GM12878 (cell line): ENCODE data around the gene FAM193A. TPM values are rescaled to one million over a fixed set of nuclear protein-coding genes. Genes with fewer than 3 reads are reported as not detected.
A peak's percentile ranks its signal among the peaks of the same experiment; 100 is the strongest.

Experiments used
- ATAC-seq: fragments of 200-7000 bp; cut with Tn5 transposase; 3 replicates; pipeline ENCODE4 v1.9.1; 2020; ENCODE audit warnings: mild to moderate bottlenecking, moderate library complexity
- BruUV-seq: library from RNA; stranded (reverse); fragments of 400-500 nt; replicated peaks from 2 replicates; lab custom pipeline; 2021; lab: Mats Ljungman, UMichigan
- CTCF ChIA-PET: fragments of 300-600 bp; sonication (Branson Sonifier 250); formaldehyde crosslinking; extraction: SDS; loops from one replicate; lab custom pipeline; 2021; ENCODE audit warnings: inconsistent platforms; lab: Yijun Ruan, JAX
- POLR2A ChIA-PET: fragments of 350-600 bp; formaldehyde crosslinking; extraction: SDS; loops from one replicate; lab custom pipeline; 2021; ENCODE audit warnings: inconsistent platforms; lab: Charles Lee
- RAD21 ChIA-PET: fragments of 300-600 bp; sonication (Branson Sonifier 250); formaldehyde crosslinking; loops from one replicate; lab custom pipeline; 2023; ENCODE audit warnings: antibody characterized with exemption; ENCODE audit not compliant: unreplicated experiment; lab: Charles Lee
- SMC1A ChIA-PET: fragments of 300-600 bp; sonication (Branson Sonifier 250); formaldehyde crosslinking; loops from one replicate; lab custom pipeline; 2023; ENCODE audit not compliant: unreplicated experiment, uncharacterized antibody; lab: Charles Lee
- DNase-seq: peaks from one replicate; pipeline ENCODE4 v3.0.0-alpha.2; 2011; ENCODE audit warnings: low read depth, low spot score
- FAIRE-seq: peaks from 3 replicates; lab custom pipeline; 2011; peaks lifted over from hg19 to GRCh38; lab: Jason Lieb, UNC
- H2AFZ ChIP-seq: 2 replicates; pipeline ENCODE4 v1.6.0; 2011; ENCODE audit warnings: low read depth, low read length, control low read depth; ENCODE audit not compliant: control insufficient read depth
- H3K27ac ChIP-seq: 2 replicates; pipeline ENCODE4 v1.5.1; 2011; ENCODE audit warnings: control low read depth; ENCODE audit not compliant: control insufficient read depth, insufficient read depth
- H3K27me3 ChIP-seq, 2 experiments: replicated peaks in 1 of 2; 2 replicates each; pipeline versions ENCODE4 v1.6.0 to v1.6.1; 2011; ENCODE audit warnings: low read length in 1 of 2; ENCODE audit not compliant: control insufficient read depth in 2 of 2, insufficient read depth in 2 of 2
- H3K36me3 ChIP-seq, 2 experiments: 2 replicates each; pipeline ENCODE4 v1.5.1; 2011; ENCODE audit warnings: low read length in 1 of 2; ENCODE audit not compliant: control insufficient read depth in 2 of 2, insufficient read depth in 2 of 2
- H3K4me1 ChIP-seq: 2 replicates; pipeline ENCODE4 v1.6.1; 2011; ENCODE audit warnings: mild to moderate bottlenecking, low read length, moderate library complexity, mixed read lengths; ENCODE audit not compliant: control insufficient read depth, insufficient read depth
- H3K4me2 ChIP-seq: 2 replicates; pipeline ENCODE4 v1.6.0; 2011; ENCODE audit warnings: control low read depth; ENCODE audit not compliant: control insufficient read depth, insufficient read depth
- H3K4me3 ChIP-seq: fragments of 200-600 bp; sonication (generic); 2 replicates; pipeline ENCODE4 v1.5.1; 2016
- H3K79me2 ChIP-seq: 2 replicates; pipeline ENCODE4 v1.6.0; 2011; ENCODE audit warnings: low read length; ENCODE audit not compliant: control insufficient read depth, insufficient read depth
- H3K9ac ChIP-seq: 2 replicates; pipeline ENCODE4 v1.8.0; 2011; ENCODE audit warnings: low read length, control low read depth, mixed read lengths; ENCODE audit not compliant: control insufficient read depth, insufficient read depth
- H3K9me3 ChIP-seq: replicated peaks from 3 replicates; pipeline ENCODE4 v1.5.1; 2011; ENCODE audit warnings: mild to moderate bottlenecking, low read length; ENCODE audit not compliant: control insufficient read depth, insufficient read depth
- H4K20me1 ChIP-seq: 2 replicates; pipeline ENCODE4 v1.6.0; 2011; ENCODE audit not compliant: control insufficient read depth, insufficient read depth
- ASH2L ChIP-seq: fragments of 300-600, 200-600 bp; sonication (generic); IDR thresholded peaks from 2 replicates; pipeline ENCODE4 v1.6.1; 2017; ENCODE audit warnings: low read depth, mild to moderate bottlenecking, borderline replicate concordance
- FOXK2 ChIP-seq: fragments of 450-650 bp; IDR thresholded peaks from 2 replicates; pipeline ENCODE4 v1.6.1; 2017; ENCODE audit warnings: mild to moderate bottlenecking, moderate library complexity
- HDAC6 ChIP-seq: fragments of 200-600 bp; sonication (generic); IDR thresholded peaks from one replicate; pipeline ENCODE4 v1.8.0; 2017; ENCODE audit warnings: antibody characterized with exemption; ENCODE audit not compliant: unreplicated experiment
- IKZF1 ChIP-seq: fragments of 450-650 bp; conservative IDR thresholded peaks from 2 replicates; pipeline ENCODE4 v1.6.1; 2017; ENCODE audit warnings: antibody characterized with exemption, mild to moderate bottlenecking
- KLF5 ChIP-seq: fragments of 450-650 bp; IDR thresholded peaks from 2 replicates; pipeline ENCODE4 v1.6.1; 2014; ENCODE audit warnings: mild to moderate bottlenecking; ENCODE audit not compliant: partially characterized antibody
- POLR2AphosphoS2 ChIP-seq: IDR thresholded peaks from 2 replicates; pipeline ENCODE4 v1.6.1; 2011; ENCODE audit warnings: low read depth, mild to moderate bottlenecking, low read length, improper control_type of control experiment, moderate library complexity
- RELA ChIP-seq: fragments of 450-650 bp; IDR thresholded peaks from 2 replicates; pipeline ENCODE4 v1.8.0; 2014; ENCODE audit warnings: borderline replicate concordance; ENCODE audit not compliant: partially characterized antibody
- SIX5 ChIP-seq: IDR thresholded peaks from 2 replicates; pipeline ENCODE4 v1.6.1; 2011; ENCODE audit warnings: mild to moderate bottlenecking, low read depth, low read length, moderate library complexity; ENCODE audit not compliant: severe bottlenecking
- ZBTB33 ChIP-seq: fragments of 450-650 bp; IDR thresholded peaks from 2 replicates; pipeline ENCODE4 v1.6.1; 2017; ENCODE audit warnings: mild to moderate bottlenecking
- ZNF24 ChIP-seq: fragments of 450-650 bp; IDR thresholded peaks from 2 replicates; pipeline ENCODE4 v1.6.1; 2017; ENCODE audit warnings: antibody characterized with exemption, mild to moderate bottlenecking
- WGBS: methylation state at CpG from one replicate; pipeline ENCODE4 v1.1.6; 2016; ENCODE audit warnings: low lambda C conversion rate; ENCODE audit not compliant: insufficient replicate concordance, insufficient coverage; ENCODE audit errors: missing lambda C conversion rate; 5-methylcytosine and 5-hydroxymethylcytosine counted together
- in situ Hi-C: fragments of 300-500 bp; cut with MboI; formaldehyde crosslinking; loops from 9 replicates; pipeline ENCODE4 v1.14.3; 2018; ENCODE audit warnings: mixed read lengths
- intact Hi-C: fragments of 100-400 bp; cut with micrococcal nuclease; formaldehyde crosslinking; loops from one replicate; pipeline ENCODE4 v1.14.2; 2022; ENCODE audit not compliant: unreplicated experiment
- polyA plus RNA-seq, 11 experiments: library from polyadenylated mRNA; depleted of rRNA in 4 of 11; unstranded in 6 of 11; stranded (reverse) in 5 of 11; fragments of >200 nt; fragmentation: Nextera tagmentation in 4 of 11; fragmentation: Illumina TruSeq in 1 of 11; extraction: Ambion mirVana in 4 of 11; extraction: Trizol in 1 of 11; gene quantifications; 1 replicate in 1 of 11; 2 replicates in 10 of 11; pipeline versions ENCODE4 v1.2.1 to v1.2.3, GENCODE V29; 2011 to 2016; ENCODE audit warnings: inconsistent platforms in 2 of 11, missing spikeins in 2 of 11, low read depth in 1 of 11
- total RNA-seq, 4 experiments: library from RNA; depleted of rRNA in 3 of 4; stranded (reverse); fragments of >200 nt in 3 of 4; fragmentation: Illumina TruSeq in 1 of 4; extraction: Trizol in 1 of 4; gene quantifications; 2 replicates each; pipeline versions ENCODE4 v1.2.1 to v1.2.3, GENCODE V29; 2013 to 2021
- TF ChIP-seq, protein P1 (sequence below): fragments of 450-650 bp; IDR thresholded peaks from 2 replicates; pipeline ENCODE4 v1.6.1; 2017; ENCODE audit warnings: borderline replicate concordance

FAM193A gene
- total and polyA plus RNA-seq, 10 of the 15 experiments (the other 5 are each of a cell fraction or from before 2014, with no cell fraction given) = 0.52 to 23.3 (median 7.4) TPM

GRCh38 chr4:2767046-2767704 lies 230.7 kb downstream of the FAM193A start:
- no peak overlapping the region for H3K4me3 ChIP-seq
- WGBS = 75% methylated on average over 4 of the region's 5 CpGs
- H3K79me2 ChIP-seq = no peaks in the 10 kb centered on the region
- SMC1A ChIA-PET = interaction anchor here (1.0 to 1.7 kb wide), 2 partner anchors 143 to 187 kb away, joined by 4 read pairs; no protein-coding TSS in a partner anchor
- ATAC-seq = no peak
- H2AFZ ChIP-seq = no peak overlapping the region
- no peak for TF ChIP-seq KLF5
- peak; percentile 57; the same call in 1 of the 2 replicates for TF ChIP-seq ZNF24
- TF ChIP-seq, all 136 proteins: peak for 1
- Histone ChIP-seq H3K27me3 (no peaks in the 10 kb centered on the region), H3K9ac (no peak overlapping the region), H3K27ac (no peak overlapping the region), H3K36me3 (no peaks in the 10 kb centered on the region), H3K9me3 (no peaks in the 10 kb centered on the region), H4K20me1 (no peaks in the 10 kb centered on the region), H3K4me2 (no peak overlapping the region), H3K4me1 (peaks cover 22% of the 10 kb centered on the region)
- BruUV-seq = no TSS peak
- DNase-seq = no peak
- CTCF ChIA-PET = interaction anchor here (1.1 kb wide), 1 partner anchor 86 kb away, joined by 4 read pairs; no protein-coding TSS in a partner anchor
- POLR2A ChIA-PET = interaction anchor here (0.5 to 1.2 kb wide), 3 partner anchors 11 to 160 kb away, joined by 3 to 4 read pairs (median 3); partner anchors contain the start of gene TNIP2
- intact Hi-C loops (loop anchor here (10.0 kb wide), 1 partner anchor 278 kb away; no protein-coding TSS in a partner anchor), in situ Hi-C loops (loop anchor here (25.0 kb wide), 1 partner anchor 170 kb away; no protein-coding TSS in a partner anchor)
- RAD21 ChIA-PET = interaction anchor here (1.9 kb wide), 1 partner anchor 19 kb away, joined by 7 read pairs; no protein-coding TSS in a partner anchor
- no peak for FAIRE-seq

- H3K4me1 ChIP-seq = peaks cover 22% of the 10 kb centered on the region
- no peak overlapping the region for H2AFZ ChIP-seq
- POLR2A ChIA-PET = interaction anchor here (1.1 kb wide), 1 partner anchor 19 kb away, joined by 3 read pairs; no protein-coding TSS in a partner anchor
- no peaks in the 10 kb centered on the region for H3K27me3 ChIP-seq
- H3K9ac ChIP-seq = no peak overlapping the region
- H3K4me3 ChIP-seq = no peak overlapping the region
- BruUV-seq = no TSS peak
- SMC1A ChIA-PET = interaction anchor here (1.0 to 1.7 kb wide), 3 partner anchors 81 to 186 kb away, joined by 3 to 4 read pairs (median 4); no protein-coding TSS in a partner anchor
- no peak for DNase-seq
- H3K36me3 ChIP-seq = no peaks in the 10 kb centered on the region
- H3K4me2 ChIP-seq = no peak overlapping the region
- no peak overlapping the region for H3K27ac ChIP-seq
- in situ Hi-C loops = loop anchor here (25.0 kb wide), 1 partner anchor 170 kb away; no protein-coding TSS in a partner anchor
- H3K9me3 ChIP-seq = no peaks in the 10 kb centered on the region
- no peaks in the 10 kb centered on the region for H4K20me1 ChIP-seq
- FAIRE-seq = no peak
- ATAC-seq = no peak
- WGBS = 89% methylated on average over 11 of the region's 11 CpGs
- no peaks in the 10 kb centered on the region for H3K79me2 ChIP-seq
- RAD21 ChIA-PET = no interaction called here
- CTCF ChIA-PET = interaction anchor here (1.1 kb wide), 1 partner anchor 85 kb away, joined by 4 read pairs; no protein-coding TSS in a partner anchor
- intact Hi-C loops = loop anchor here (10.0 kb wide), 1 partner anchor 277 kb away; no protein-coding TSS in a partner anchor
- TF ChIP-seq IKZF1 (no peak), SIX5 (no peak), POLR2AphosphoS2 (no peak), RELA (no peak), ASH2L (no peak), FOXK2 (no peak), HDAC6 (no peak), ZBTB33 (no peak)
- TF ChIP-seq, protein P1, sequence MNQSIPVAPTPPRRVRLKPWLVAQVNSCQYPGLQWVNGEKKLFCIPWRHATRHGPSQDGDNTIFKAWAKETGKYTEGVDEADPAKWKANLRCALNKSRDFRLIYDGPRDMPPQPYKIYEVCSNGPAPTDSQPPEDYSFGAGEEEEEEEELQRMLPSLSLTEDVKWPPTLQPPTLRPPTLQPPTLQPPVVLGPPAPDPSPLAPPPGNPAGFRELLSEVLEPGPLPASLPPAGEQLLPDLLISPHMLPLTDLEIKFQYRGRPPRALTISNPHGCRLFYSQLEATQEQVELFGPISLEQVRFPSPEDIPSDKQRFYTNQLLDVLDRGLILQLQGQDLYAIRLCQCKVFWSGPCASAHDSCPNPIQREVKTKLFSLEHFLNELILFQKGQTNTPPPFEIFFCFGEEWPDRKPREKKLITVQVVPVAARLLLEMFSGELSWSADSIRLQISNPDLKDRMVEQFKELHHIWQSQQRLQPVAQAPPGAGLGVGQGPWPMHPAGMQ = no peak
Measured at GRCh38 chr4:2767705-2768074, 231.2 kb downstream of the FAM193A start.
